DND-41 (cell line): Measurements from ENCODE around the gene RORC.

Source experiments
- CTCF ChIP-seq: IDR thresholded peaks from 2 replicates; pipeline ENCODE4 v1.5.1; 2012; ENCODE audit warnings: borderline replicate concordance, low read length, moderate library complexity, mild to moderate bottlenecking; ENCODE audit not compliant: poor library complexity, severe bottlenecking; ENCODE audit errors: extremely low read depth
- EZH2 ChIP-seq: IDR thresholded peaks from 3 replicates; pipeline ENCODE4 v1.6.1; 2012; ENCODE audit warnings: borderline replicate concordance, low read depth, mild to moderate bottlenecking, moderate library complexity, low read length, inconsistent platforms; ENCODE audit not compliant: severe bottlenecking

DNA sequence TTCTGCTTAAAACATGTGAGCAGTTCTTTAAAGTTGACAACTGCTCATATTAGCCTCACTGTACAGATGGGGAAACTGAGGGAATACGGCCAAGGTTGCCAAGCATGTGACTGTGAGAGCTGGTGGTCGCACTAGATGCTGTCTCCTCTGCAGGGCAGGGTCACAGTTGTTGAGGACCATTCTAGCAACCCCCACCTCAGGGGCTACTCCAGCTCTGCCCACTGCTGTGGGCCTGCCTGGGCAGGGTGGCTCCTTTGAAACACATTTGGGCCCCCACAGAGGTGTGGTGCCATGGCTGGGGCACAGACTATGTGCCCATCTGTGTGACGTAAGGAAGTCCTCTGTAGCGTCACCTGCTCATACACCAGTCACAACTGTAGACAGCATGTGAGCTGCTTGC, 21.1 kb upstream of the RORC start:
- TF ChIP-seq CTCF = no peak
- TF ChIP-seq EZH2 = no peak
